ENCODE results near the gene TBCE. TPM values are rescaled to one million over a fixed set of nuclear protein-coding genes. Genes with fewer than 3 reads are reported as not detected.

Gene TBCE
- total RNA-seq, 1 experiment from 2014 or later = 41.0 TPM

DNA sequence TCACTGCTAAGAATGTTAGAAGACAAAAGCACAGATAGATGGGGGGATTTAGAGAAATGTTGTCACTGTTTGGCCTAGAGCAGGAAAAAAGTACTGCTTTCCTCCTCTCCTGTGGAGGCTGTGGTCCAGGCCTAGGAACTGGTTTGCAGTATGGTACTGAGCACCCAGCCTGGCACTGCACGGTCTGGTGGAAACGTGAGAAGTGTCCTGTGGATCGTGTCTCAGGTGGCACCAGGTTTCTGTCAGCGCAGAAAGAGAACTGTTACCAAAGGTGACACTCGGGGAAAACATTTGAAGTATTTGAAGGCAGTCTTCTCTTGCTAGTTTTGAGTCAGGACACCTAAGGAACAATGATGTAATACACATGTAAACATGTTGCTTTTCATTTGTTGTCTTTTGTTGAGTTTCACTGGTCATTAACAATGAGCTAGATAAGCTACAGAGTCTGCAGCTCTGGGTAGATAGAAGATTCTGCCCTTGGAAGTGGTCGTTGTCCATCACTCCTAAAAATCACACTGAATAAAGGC is 74.0 kb downstream of the TBCE start:
- Histone ChIP-seq H3K79me2 (ENCODE audit: low read length) (no peaks in the 10 kb centered on the region), H3F3A (ENCODE audit: low read length, unreplicated experiment) (peaks cover 3% of the 10 kb centered on the region), H4K20me1 (ENCODE audit: low read length) (no peaks in the 10 kb centered on the region), H3K9me3 (ENCODE audit: low read length) (no peaks in the 10 kb centered on the region), H3K4me2 (ENCODE audit: low read length) (no peak overlapping the region), H3K9me2 (replicated peaks; ENCODE audit: low read length) (no peaks in the 10 kb centered on the region), H3K27ac (ENCODE audit: low read length) (no peak overlapping the region), H3K27me3 (ENCODE audit: low read length) (no peaks in the 10 kb centered on the region), H3K9ac (ENCODE audit: low read length) (no peak overlapping the region), H3K4me3 (ENCODE audit: low read length) (no peak overlapping the region), H3K36me3 (ENCODE audit: low read depth, low read length) (peaks cover 21% of the 10 kb centered on the region; the same call in 1 of the 2 replicates), H2AFZ (ENCODE audit: low read length) (no peak overlapping the region), H3K4me1 (ENCODE audit: insufficient read depth, low read length) (peaks cover 12% of the 10 kb centered on the region)
- TF ChIP-seq EZH2 (IDR thresholded peaks at IDR 0.05; ENCODE audit: low read length, unreplicated experiment) (no peak), EZH2phosphoT487 (IDR thresholded peaks at IDR 0.05; ENCODE audit: borderline replicate concordance, low read length) (no peak)
- TF ChIP-seq, protein P1, sequence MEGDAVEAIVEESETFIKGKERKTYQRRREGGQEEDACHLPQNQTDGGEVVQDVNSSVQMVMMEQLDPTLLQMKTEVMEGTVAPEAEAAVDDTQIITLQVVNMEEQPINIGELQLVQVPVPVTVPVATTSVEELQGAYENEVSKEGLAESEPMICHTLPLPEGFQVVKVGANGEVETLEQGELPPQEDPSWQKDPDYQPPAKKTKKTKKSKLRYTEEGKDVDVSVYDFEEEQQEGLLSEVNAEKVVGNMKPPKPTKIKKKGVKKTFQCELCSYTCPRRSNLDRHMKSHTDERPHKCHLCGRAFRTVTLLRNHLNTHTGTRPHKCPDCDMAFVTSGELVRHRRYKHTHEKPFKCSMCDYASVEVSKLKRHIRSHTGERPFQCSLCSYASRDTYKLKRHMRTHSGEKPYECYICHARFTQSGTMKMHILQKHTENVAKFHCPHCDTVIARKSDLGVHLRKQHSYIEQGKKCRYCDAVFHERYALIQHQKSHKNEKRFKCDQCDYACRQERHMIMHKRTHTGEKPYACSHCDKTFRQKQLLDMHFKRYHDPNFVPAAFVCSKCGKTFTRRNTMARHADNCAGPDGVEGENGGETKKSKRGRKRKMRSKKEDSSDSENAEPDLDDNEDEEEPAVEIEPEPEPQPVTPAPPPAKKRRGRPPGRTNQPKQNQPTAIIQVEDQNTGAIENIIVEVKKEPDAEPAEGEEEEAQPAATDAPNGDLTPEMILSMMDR (conservative IDR thresholded peaks at IDR 0.05; ENCODE audit: low read depth, low read length) = no peak
- ChIA-PET POLR2A (ENCODE audit: unreplicated experiment) (no interaction called here), CTCF (interaction anchor here (0.6 kb wide), 1 partner anchor 28 kb away, joined by 3 read pairs; no protein-coding TSS in a partner anchor)
- BruUV-seq (replicated peaks) = no TSS peak
- ATAC-seq (no peak), DNase-seq (no peak)
- intact Hi-C loops (cut with micrococcal nuclease) = no loop called here

- DNase-seq (peak; percentile 64), ATAC-seq (peak; percentile 91)
- H3K36me3 ChIP-seq (ENCODE audit: low read depth, low read length) = peaks cover 21% of the 10 kb centered on the region; the same call in 1 of the 2 replicates
- peaks cover 3% of the 10 kb centered on the region for H3F3A ChIP-seq (ENCODE audit: low read length, unreplicated experiment)
- no peaks in the 10 kb centered on the region for H4K20me1 ChIP-seq (ENCODE audit: low read length)
- no peak for TF ChIP-seq EZH2phosphoT487 (IDR thresholded peaks at IDR 0.05; ENCODE audit: borderline replicate concordance, low read length)
- no peak for TF ChIP-seq EZH2 (IDR thresholded peaks at IDR 0.05; ENCODE audit: low read length, unreplicated experiment)
- TF ChIP-seq, protein P1 (conservative IDR thresholded peaks at IDR 0.05; ENCODE audit: low read depth, low read length) = no peak
- H3K9me3 ChIP-seq (ENCODE audit: low read length) = no peaks in the 10 kb centered on the region
- H3K4me3 ChIP-seq (ENCODE audit: low read length) = no peak overlapping the region
- CTCF ChIA-PET = no interaction called here
- no peaks in the 10 kb centered on the region for H3K27me3 ChIP-seq (ENCODE audit: low read length)
- peak overlapping the region; percentile 51 for H3K9ac ChIP-seq (ENCODE audit: low read length)
- POLR2A ChIA-PET (ENCODE audit: unreplicated experiment) = no interaction called here
- intact Hi-C loops (cut with micrococcal nuclease) = no loop called here
- BruUV-seq (replicated peaks) = no TSS peak
- peaks cover 12% of the 10 kb centered on the region for H3K4me1 ChIP-seq (ENCODE audit: insufficient read depth, low read length)
- no peak overlapping the region for H2AFZ ChIP-seq (ENCODE audit: low read length)
- peak overlapping the region; percentile 82 for H3K27ac ChIP-seq (ENCODE audit: low read length)
- peak overlapping the region; percentile 51; the same call in 1 of the 2 replicates for H3K4me2 ChIP-seq (ENCODE audit: low read length)
- H3K9me2 ChIP-seq (replicated peaks; ENCODE audit: low read length) = no peaks in the 10 kb centered on the region
- no peaks in the 10 kb centered on the region for H3K79me2 ChIP-seq (ENCODE audit: low read length)
Measured at GRCh38 chr1:235442788-235443429, 75.7 kb downstream of the TBCE start.

DNA sequence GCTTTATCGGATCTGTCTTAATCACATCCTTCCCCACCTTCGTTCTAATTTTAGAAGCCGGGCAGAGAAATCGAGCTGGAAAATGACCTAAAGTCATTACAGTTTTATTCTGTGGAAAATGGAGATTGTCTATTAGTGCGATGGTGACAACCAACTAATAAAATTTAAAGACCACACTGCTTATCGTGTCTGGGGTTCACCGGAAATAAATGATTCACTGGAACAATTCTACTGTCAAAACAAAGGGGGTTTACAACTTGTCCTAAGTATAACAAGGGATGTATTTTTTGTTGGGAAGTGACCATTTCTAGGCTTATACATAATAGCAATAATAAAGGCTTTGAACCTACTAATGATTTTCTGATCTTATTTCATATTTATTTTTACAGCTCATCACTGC is 81.4 kb downstream of the TBCE start:
- ATAC-seq = no peak
- Histone ChIP-seq H3K9me3 (ENCODE audit: low read length) (no peaks in the 10 kb centered on the region), H3K27me3 (ENCODE audit: low read length) (no peaks in the 10 kb centered on the region), H2AFZ (ENCODE audit: low read length) (no peak overlapping the region), H3F3A (ENCODE audit: low read length, unreplicated experiment) (no peaks in the 10 kb centered on the region), H3K79me2 (ENCODE audit: low read length) (no peaks in the 10 kb centered on the region), H3K4me2 (ENCODE audit: low read length) (no peak overlapping the region), H3K9me2 (replicated peaks; ENCODE audit: low read length) (no peaks in the 10 kb centered on the region), H3K9ac (ENCODE audit: low read length) (no peak overlapping the region), H3K36me3 (ENCODE audit: low read depth, low read length) (peaks cover 42% of the 10 kb centered on the region; the same call in 1 of the 2 replicates), H3K27ac (ENCODE audit: low read length) (no peak overlapping the region), H4K20me1 (ENCODE audit: low read length) (no peaks in the 10 kb centered on the region), H3K4me1 (ENCODE audit: insufficient read depth, low read length) (no peaks in the 10 kb centered on the region), H3K4me3 (ENCODE audit: low read length) (no peak overlapping the region)
- ChIA-PET POLR2A (ENCODE audit: unreplicated experiment) (no interaction called here), CTCF (no interaction called here)
- TF ChIP-seq, protein P1 (conservative IDR thresholded peaks at IDR 0.05; ENCODE audit: low read depth, low read length) = no peak
- no peak for TF ChIP-seq EZH2 (IDR thresholded peaks at IDR 0.05; ENCODE audit: low read length, unreplicated experiment)
- TF ChIP-seq EZH2phosphoT487 (IDR thresholded peaks at IDR 0.05; ENCODE audit: borderline replicate concordance, low read length) = no peak
- no peak for DNase-seq
- intact Hi-C loops (cut with micrococcal nuclease) = no loop called here
- BruUV-seq (replicated peaks) = no TSS peak

Measured in PC-3 (cell line).